Panc1 (cell line): ENCODE data around the gene LTBP2. TPM values are rescaled to one million over a fixed set of nuclear protein-coding genes. Genes with fewer than 3 reads are reported as not detected.
A peak's percentile ranks its signal among the peaks of the same experiment; 100 is the strongest.

Source experiments
- ATAC-seq: fragments of 200-7000 bp; cut with Tn5 transposase; 2 replicates; pipeline ENCODE4 v1.9.1; 2020; ENCODE audit warnings: mild to moderate bottlenecking, moderate library complexity
- BruUV-seq: library from RNA; stranded (reverse); fragments of 400-500 nt; replicated peaks from 2 replicates; lab custom pipeline; 2021; lab: Mats Ljungman, UMichigan
- CTCF ChIA-PET: fragments of 300-600 bp; sonication (Branson Sonifier 250); formaldehyde crosslinking; loops from one replicate; lab custom pipeline; 2022; ENCODE audit warnings: antibody characterized with exemption; lab: Charles Lee
- POLR2A ChIA-PET: fragments of 300-600 bp; sonication (Branson Sonifier 250); formaldehyde crosslinking; loops from one replicate; lab custom pipeline; 2022; ENCODE audit warnings: antibody characterized with exemption; lab: Charles Lee
- DNase-seq: peaks from one replicate; pipeline ENCODE4 v3.0.0-alpha.2; 2010; ENCODE audit warnings: low read depth, low spot score
- H3K27ac ChIP-seq: 2 replicates; pipeline ENCODE4 v1.5.1; 2011; ENCODE audit warnings: mild to moderate bottlenecking, low read length, inconsistent platforms
- H3K27me3 ChIP-seq: fragments of 200-500 bp; sonication (Bioruptor generic); 2 replicates; pipeline ENCODE4 v1.6.0; 2014; ENCODE audit warnings: low read length, inconsistent platforms; ENCODE audit not compliant: control insufficient read depth, insufficient read depth
- H3K36me3 ChIP-seq: fragments of 200-500 bp; sonication (Bioruptor generic); 2 replicates; pipeline ENCODE4 v1.5.1; 2014; ENCODE audit warnings: inconsistent platforms, mild to moderate bottlenecking, low read length, moderate library complexity; ENCODE audit not compliant: control insufficient read depth, insufficient read depth
- H3K4me1 ChIP-seq: 2 replicates; pipeline ENCODE4 v1.5.1; 2011; ENCODE audit warnings: inconsistent platforms, mild to moderate bottlenecking, low read length, moderate library complexity; ENCODE audit not compliant: control insufficient read depth, insufficient read depth
- H3K4me3 ChIP-seq, 2 experiments: 2 replicates each; pipeline ENCODE4 v1.5.1; 2011 to 2012; ENCODE audit warnings: low read depth in 2 of 2, low read length in 2 of 2, mild to moderate bottlenecking in 2 of 2, inconsistent platforms in 1 of 2, moderate library complexity in 1 of 2
- H3K9me3 ChIP-seq: fragments of 200-500 bp; sonication (Bioruptor generic); 2 replicates; pipeline ENCODE4 v1.5.1; 2014; ENCODE audit warnings: low read depth, mild to moderate bottlenecking, inconsistent platforms, low read length, moderate library complexity; ENCODE audit not compliant: control insufficient read depth, insufficient read depth
- POLR2AphosphoS5 ChIP-seq: IDR thresholded peaks from 2 replicates; pipeline ENCODE4 v1.6.1; 2012; ENCODE audit warnings: mild to moderate bottlenecking, low read depth, low read length, moderate library complexity
- SIN3A ChIP-seq: IDR thresholded peaks from 2 replicates; pipeline ENCODE4 v1.6.1; 2012; ENCODE audit warnings: low read depth, mild to moderate bottlenecking, low read length, moderate library complexity, borderline replicate concordance; ENCODE audit not compliant: insufficient read depth
- TCF7L2 ChIP-seq: IDR thresholded peaks from 2 replicates; pipeline ENCODE4 v1.6.1; 2011; ENCODE audit warnings: mild to moderate bottlenecking, low read depth, low read length, inconsistent platforms
- in situ Hi-C: cut with HindIII; loops from 2 replicates; pipeline ENCODE4 v1.10.0; 2016; ENCODE audit warnings: low sequenced_read_pairs, low pct_unique_long_range_greater_than_20kb
- intact Hi-C: fragments of 100-400 bp; cut with micrococcal nuclease; formaldehyde crosslinking; loops from one replicate; pipeline ENCODE4 v1.10.0; 2022; ENCODE audit not compliant: unreplicated experiment
- total RNA-seq: library from RNA; stranded (reverse); gene quantifications from one replicate; pipeline ENCODE4 v1.2.1, GENCODE V29; 2021; ENCODE audit not compliant: unreplicated experiment
- TF ChIP-seq, protein P1 (sequence below), 2 experiments: IDR thresholded peaks; 2 replicates each; pipeline ENCODE4 v1.6.1; 2011 to 2012; ENCODE audit warnings: low read depth in 2 of 2, control low read depth in 1 of 2, low read length in 1 of 2, mild to moderate bottlenecking in 1 of 2, moderate library complexity in 1 of 2; ENCODE audit not compliant: insufficient read depth in 1 of 2
- TF ChIP-seq, protein P2 (sequence below): fragments of 450-650 bp; IDR thresholded peaks from 2 replicates; pipeline ENCODE4 v1.5.1; 2017; ENCODE audit warnings: mild to moderate bottlenecking

Gene LTBP2
- total RNA-seq, 1 experiment from 2014 or later: 69.8 TPM

DNA sequence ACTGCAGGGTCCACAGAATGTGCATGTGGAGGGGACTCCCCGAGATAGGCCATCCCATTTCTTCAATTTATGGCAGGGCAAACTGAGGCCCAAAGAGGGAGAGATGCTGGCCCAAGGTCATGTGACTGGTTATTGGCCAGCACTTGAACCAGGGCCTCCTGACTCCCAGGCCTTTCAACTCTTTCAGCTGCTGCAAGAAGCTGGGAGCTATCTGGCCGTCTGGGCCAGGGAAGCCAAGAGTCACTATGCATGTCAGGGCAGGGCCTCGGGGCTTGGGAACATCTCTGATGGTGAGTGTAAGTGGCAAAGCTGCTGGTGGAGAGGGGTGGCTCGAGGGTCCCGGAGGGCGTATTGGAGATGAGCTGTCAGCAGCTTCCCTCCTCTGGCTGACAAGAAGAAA lies 9.5 kb upstream of the LTBP2 start:
- intact Hi-C loops: no loop called here
- DNase-seq (no peak), ATAC-seq (no peak)
- in situ Hi-C loops: no loop called here
- Histone ChIP-seq H3K27me3 (no peaks in the 10 kb centered on the region), H3K4me1 (peaks cover 56% of the 10 kb centered on the region), H3K36me3 (no peaks in the 10 kb centered on the region), H3K27ac (peak overlapping the region; percentile 95), H3K9me3 (no peaks in the 10 kb centered on the region), H3K4me3 (no peak overlapping the region)
- no TSS peak for BruUV-seq
- ChIA-PET POLR2A (interaction anchor here (0.9 kb wide), 1 partner anchor 24 kb away, joined by 3 read pairs; no protein-coding TSS in a partner anchor), CTCF (no interaction called here)
- TF ChIP-seq TCF7L2 (no peak), SIN3A (no peak), POLR2AphosphoS5 (no peak)
- TF ChIP-seq, protein P1, sequence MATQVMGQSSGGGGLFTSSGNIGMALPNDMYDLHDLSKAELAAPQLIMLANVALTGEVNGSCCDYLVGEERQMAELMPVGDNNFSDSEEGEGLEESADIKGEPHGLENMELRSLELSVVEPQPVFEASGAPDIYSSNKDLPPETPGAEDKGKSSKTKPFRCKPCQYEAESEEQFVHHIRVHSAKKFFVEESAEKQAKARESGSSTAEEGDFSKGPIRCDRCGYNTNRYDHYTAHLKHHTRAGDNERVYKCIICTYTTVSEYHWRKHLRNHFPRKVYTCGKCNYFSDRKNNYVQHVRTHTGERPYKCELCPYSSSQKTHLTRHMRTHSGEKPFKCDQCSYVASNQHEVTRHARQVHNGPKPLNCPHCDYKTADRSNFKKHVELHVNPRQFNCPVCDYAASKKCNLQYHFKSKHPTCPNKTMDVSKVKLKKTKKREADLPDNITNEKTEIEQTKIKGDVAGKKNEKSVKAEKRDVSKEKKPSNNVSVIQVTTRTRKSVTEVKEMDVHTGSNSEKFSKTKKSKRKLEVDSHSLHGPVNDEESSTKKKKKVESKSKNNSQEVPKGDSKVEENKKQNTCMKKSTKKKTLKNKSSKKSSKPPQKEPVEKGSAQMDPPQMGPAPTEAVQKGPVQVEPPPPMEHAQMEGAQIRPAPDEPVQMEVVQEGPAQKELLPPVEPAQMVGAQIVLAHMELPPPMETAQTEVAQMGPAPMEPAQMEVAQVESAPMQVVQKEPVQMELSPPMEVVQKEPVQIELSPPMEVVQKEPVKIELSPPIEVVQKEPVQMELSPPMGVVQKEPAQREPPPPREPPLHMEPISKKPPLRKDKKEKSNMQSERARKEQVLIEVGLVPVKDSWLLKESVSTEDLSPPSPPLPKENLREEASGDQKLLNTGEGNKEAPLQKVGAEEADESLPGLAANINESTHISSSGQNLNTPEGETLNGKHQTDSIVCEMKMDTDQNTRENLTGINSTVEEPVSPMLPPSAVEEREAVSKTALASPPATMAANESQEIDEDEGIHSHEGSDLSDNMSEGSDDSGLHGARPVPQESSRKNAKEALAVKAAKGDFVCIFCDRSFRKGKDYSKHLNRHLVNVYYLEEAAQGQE (IDR thresholded peaks at IDR 0.05; ENCODE audit: insufficient read depth in 1 of 2, low read depth in 2 of 2, low read length in 1 of 2): no peak
- TF ChIP-seq, protein P2, sequence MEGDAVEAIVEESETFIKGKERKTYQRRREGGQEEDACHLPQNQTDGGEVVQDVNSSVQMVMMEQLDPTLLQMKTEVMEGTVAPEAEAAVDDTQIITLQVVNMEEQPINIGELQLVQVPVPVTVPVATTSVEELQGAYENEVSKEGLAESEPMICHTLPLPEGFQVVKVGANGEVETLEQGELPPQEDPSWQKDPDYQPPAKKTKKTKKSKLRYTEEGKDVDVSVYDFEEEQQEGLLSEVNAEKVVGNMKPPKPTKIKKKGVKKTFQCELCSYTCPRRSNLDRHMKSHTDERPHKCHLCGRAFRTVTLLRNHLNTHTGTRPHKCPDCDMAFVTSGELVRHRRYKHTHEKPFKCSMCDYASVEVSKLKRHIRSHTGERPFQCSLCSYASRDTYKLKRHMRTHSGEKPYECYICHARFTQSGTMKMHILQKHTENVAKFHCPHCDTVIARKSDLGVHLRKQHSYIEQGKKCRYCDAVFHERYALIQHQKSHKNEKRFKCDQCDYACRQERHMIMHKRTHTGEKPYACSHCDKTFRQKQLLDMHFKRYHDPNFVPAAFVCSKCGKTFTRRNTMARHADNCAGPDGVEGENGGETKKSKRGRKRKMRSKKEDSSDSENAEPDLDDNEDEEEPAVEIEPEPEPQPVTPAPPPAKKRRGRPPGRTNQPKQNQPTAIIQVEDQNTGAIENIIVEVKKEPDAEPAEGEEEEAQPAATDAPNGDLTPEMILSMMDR: no peak

DNA sequence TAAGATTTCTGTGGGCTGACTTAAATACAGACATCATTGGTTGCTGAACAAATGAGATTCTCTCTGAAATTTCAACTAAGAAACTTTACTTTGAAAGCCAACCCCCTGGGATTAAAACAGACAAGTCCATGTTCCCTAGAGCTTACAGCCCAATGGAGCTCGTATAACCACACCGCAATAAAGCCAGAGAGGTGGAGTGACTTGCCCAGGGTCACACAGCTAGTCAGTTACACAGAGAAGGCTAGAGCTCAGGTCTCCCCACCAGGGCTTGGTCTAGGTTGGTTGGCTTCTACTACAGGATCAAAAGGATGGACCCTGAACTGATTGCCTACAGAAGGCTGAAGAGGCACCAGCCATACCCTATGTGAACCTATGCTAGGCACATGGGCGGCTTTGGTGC lies 8.9 kb upstream of the LTBP2 start:
- POLR2A ChIA-PET: no interaction called here

DNA sequence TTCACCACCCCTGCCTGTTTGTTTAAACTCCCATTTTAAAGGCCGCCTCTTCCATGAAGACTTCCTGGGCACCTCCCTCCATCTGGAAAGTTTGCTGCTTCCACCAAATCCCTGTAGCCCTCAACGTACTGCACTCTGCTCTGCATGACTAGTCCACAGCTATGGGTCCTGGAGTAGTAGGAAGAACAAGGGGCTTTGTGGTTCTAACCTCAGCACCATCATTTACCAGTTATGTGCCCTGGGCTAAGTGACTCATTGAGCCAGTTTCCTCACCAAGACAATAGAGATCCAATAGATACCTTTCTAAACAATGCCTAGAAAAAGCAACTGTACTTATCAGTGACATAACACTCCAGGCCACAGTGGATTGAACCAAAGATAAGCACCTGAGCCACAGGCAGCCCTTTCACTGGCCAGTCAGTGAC lies 8.5 kb upstream of the LTBP2 start:
- peaks cover 66% of the 10 kb centered on the region for H3K4me1 ChIP-seq
- no peaks in the 10 kb centered on the region for H3K36me3 ChIP-seq
- ATAC-seq (peak; percentile 77), DNase-seq (no peak)
- no TSS peak for BruUV-seq
- H3K27ac ChIP-seq: peak overlapping the region; percentile 95
- ChIA-PET POLR2A (interaction anchor here (0.9 kb wide), 1 partner anchor 9 kb away, joined by 3 read pairs; the partner anchor contains the start of gene LTBP2), CTCF (no interaction called here)
- in situ Hi-C loops: no loop called here
- intact Hi-C loops: no loop called here
- no peaks in the 10 kb centered on the region for H3K27me3 ChIP-seq
- TF ChIP-seq, protein P1 (IDR thresholded peaks at IDR 0.05; ENCODE audit: insufficient read depth in 1 of 2, low read depth in 2 of 2, low read length in 1 of 2): no peak
- TF ChIP-seq TCF7L2 (no peak), POLR2AphosphoS5 (no peak; the same call in 1 of the 2 replicates), SIN3A (no peak)
- TF ChIP-seq, protein P2: no peak
- no peaks in the 10 kb centered on the region for H3K9me3 ChIP-seq
- no peak overlapping the region for H3K4me3 ChIP-seq

More for the DNA sequence above, 8.9 kb upstream of the LTBP2 start:
- no peak for DNase-seq
- no peak overlapping the region for H3K4me3 ChIP-seq
- no peaks in the 10 kb centered on the region for H3K9me3 ChIP-seq
- in situ Hi-C loops (no loop called here), intact Hi-C loops (no loop called here)
- H3K27me3 ChIP-seq: no peaks in the 10 kb centered on the region
- CTCF ChIA-PET: no interaction called here
- no peaks in the 10 kb centered on the region for H3K36me3 ChIP-seq
- H3K4me1 ChIP-seq: peaks cover 62% of the 10 kb centered on the region
- peak overlapping the region; percentile 95 for H3K27ac ChIP-seq
- no TSS peak for BruUV-seq
- TF ChIP-seq SIN3A: no peak
- no peak for TF ChIP-seq POLR2AphosphoS5
- ATAC-seq: no peak
